Endothelial cell (in vitro differentiated cells): ENCODE results near the gene DTNBP1. TPM values are rescaled to one million over a fixed set of nuclear protein-coding genes. Genes with fewer than 3 reads are reported as not detected.

ENCODE experiments used
- DNase-seq: peaks from one replicate; pipeline ENCODE4 v3.0.0; 2021; ENCODE audit warnings: low spot score
- H3K27ac Mint-ChIP-seq: one replicate; pipeline ENCODE4 v1.8.0; 2021; ENCODE audit warnings: mixed read lengths, inconsistent platforms; ENCODE audit not compliant: unreplicated experiment
- H3K27me3 Mint-ChIP-seq: one replicate; pipeline ENCODE4 v1.8.0; 2021; ENCODE audit warnings: mild to moderate bottlenecking, moderate library complexity, mixed read lengths, inconsistent platforms; ENCODE audit not compliant: unreplicated experiment
- H3K36me3 Mint-ChIP-seq: one replicate; pipeline ENCODE4 v1.8.0; 2021; ENCODE audit warnings: mild to moderate bottlenecking, low read depth, mixed read lengths, inconsistent platforms; ENCODE audit not compliant: unreplicated experiment
- H3K4me1 Mint-ChIP-seq: one replicate; pipeline ENCODE4 v1.8.0; 2021; ENCODE audit warnings: mild to moderate bottlenecking, mixed read lengths, inconsistent platforms; ENCODE audit not compliant: unreplicated experiment
- H3K4me3 Mint-ChIP-seq: one replicate; pipeline ENCODE4 v1.8.0; 2021; ENCODE audit warnings: mild to moderate bottlenecking, mixed read lengths, inconsistent platforms; ENCODE audit not compliant: unreplicated experiment
- H3K9me3 Mint-ChIP-seq: one replicate; pipeline ENCODE4 v1.8.0; 2021; ENCODE audit warnings: mixed read lengths, inconsistent platforms; ENCODE audit not compliant: unreplicated experiment
- total RNA-seq: library from RNA; stranded (reverse); fragmentation: NEBNext Ultra II Directional; extraction: Animal tissue kit (Norgen Biotek cat#: 25700); gene quantifications from one replicate; pipeline ENCODE4 v1.2.1, GENCODE V29; 2021; ENCODE audit not compliant: unreplicated experiment
- TF ChIP-seq, protein P1 (sequence below): fragments of 200-600 bp; sonication (generic); IDR thresholded peaks from one replicate; pipeline ENCODE4 v1.5.0; 2021; ENCODE audit warnings: antibody characterized with exemption; ENCODE audit not compliant: unreplicated experiment

Gene DTNBP1
- total RNA-seq, 1 donor from 2014 or later = 19.3 TPM

DNA sequence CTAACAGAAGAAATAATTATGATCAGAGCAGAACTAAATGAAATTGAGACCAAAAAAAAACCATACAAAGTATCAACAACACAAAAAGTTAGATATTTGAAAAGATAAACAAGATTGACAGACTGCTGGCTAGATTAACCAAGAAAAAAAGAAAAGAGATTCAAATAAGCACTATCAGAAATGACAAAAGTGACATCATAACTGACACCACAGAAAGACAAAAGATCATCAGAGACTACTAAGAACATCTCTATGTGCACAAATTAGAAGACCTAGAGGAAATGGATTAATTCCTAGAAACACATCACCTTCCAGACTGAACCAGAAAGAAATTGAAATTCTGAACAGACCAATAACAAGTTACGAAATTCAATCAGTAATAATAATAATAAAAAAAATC is 17.9 kb downstream of the DTNBP1 start:
- Mint-ChIP-seq H3K36me3 (peaks cover 26% of the 10 kb centered on the region), H3K9me3 (peaks cover 10% of the 10 kb centered on the region), H3K27me3 (peaks cover 3% of the 10 kb centered on the region)

DNA sequence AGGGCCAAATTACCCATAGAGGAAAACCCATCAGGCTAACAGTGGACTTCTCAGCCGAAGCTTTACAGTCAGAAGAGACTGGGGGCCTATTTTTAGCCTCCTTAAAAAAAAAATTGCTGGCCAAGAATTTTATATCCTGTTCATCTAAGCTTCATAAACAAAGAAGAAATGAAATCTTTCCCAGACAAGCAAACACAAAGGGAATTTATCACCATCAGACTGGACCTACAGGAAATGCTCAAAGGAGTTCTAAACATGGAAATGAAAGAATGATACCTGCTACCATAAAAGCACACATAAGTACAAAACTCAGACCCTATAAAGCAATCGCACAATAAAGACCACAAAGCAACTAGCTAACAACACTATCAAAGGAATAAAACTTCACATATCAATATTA is 19.3 kb downstream of the DTNBP1 start:
- no peak overlapping the region for H3K27ac Mint-ChIP-seq
- TF ChIP-seq, protein P1, sequence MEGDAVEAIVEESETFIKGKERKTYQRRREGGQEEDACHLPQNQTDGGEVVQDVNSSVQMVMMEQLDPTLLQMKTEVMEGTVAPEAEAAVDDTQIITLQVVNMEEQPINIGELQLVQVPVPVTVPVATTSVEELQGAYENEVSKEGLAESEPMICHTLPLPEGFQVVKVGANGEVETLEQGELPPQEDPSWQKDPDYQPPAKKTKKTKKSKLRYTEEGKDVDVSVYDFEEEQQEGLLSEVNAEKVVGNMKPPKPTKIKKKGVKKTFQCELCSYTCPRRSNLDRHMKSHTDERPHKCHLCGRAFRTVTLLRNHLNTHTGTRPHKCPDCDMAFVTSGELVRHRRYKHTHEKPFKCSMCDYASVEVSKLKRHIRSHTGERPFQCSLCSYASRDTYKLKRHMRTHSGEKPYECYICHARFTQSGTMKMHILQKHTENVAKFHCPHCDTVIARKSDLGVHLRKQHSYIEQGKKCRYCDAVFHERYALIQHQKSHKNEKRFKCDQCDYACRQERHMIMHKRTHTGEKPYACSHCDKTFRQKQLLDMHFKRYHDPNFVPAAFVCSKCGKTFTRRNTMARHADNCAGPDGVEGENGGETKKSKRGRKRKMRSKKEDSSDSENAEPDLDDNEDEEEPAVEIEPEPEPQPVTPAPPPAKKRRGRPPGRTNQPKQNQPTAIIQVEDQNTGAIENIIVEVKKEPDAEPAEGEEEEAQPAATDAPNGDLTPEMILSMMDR = no peak
- H3K36me3 Mint-ChIP-seq = peaks cover 26% of the 10 kb centered on the region
- no peak overlapping the region for H3K4me3 Mint-ChIP-seq
- peaks cover 10% of the 10 kb centered on the region for H3K9me3 Mint-ChIP-seq
- H3K27me3 Mint-ChIP-seq = peaks cover 1% of the 10 kb centered on the region
- H3K4me1 Mint-ChIP-seq = peaks cover 2% of the 10 kb centered on the region
- no peak for DNase-seq

More for the DNA sequence above, 17.9 kb downstream of the DTNBP1 start:
- Mint-ChIP-seq H3K27ac (no peak overlapping the region), H3K4me3 (no peak overlapping the region), H3K4me1 (peaks cover 2% of the 10 kb centered on the region)
- TF ChIP-seq, protein P1 = no peak
- no peak for DNase-seq

DNA sequence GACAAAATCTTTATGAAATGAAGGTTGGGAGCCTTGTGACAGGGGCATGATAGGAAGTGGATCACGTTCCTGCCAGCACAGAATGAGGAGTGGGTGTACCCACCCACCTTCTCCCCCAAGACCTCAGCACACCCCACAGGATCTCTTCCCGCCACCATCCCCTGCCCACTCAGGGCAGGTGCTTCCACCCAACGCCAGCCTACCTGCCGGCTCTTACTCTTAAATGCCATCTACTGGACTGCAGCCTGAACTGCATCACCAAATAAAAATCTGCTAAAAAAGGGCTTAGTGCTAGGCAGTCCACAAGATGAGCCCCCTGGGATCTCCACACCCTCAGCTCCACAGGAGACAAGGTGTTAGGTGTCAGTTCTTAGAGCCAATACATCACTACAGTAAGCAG is 20.6 kb downstream of the DTNBP1 start:
- H3K9me3 Mint-ChIP-seq = peaks cover 10% of the 10 kb centered on the region
- H3K4me3 Mint-ChIP-seq = no peak overlapping the region
- no peak overlapping the region for H3K27ac Mint-ChIP-seq
- H3K27me3 Mint-ChIP-seq = peaks cover 1% of the 10 kb centered on the region
- peaks cover 26% of the 10 kb centered on the region for H3K36me3 Mint-ChIP-seq
- TF ChIP-seq, protein P1 = peak; percentile 58
- peaks cover 2% of the 10 kb centered on the region for H3K4me1 Mint-ChIP-seq
- DNase-seq = no peak

DNA sequence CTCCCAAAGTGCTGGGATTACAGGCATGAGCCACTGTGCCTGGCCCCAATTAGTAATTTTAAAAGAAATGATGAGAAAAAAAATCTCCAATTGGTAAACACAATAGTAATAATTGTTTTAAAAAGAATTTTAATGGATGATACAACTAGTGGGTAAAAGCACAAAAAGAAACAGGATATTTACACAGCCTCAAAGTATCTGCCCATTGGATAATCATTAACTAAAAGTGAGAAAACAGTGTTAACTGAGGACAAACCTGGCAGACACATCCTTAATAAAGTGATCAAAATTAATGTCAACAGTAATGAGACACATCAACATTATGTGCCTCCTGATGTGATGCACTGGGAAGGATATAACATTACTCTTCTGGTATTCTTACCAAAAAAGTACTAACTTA is 24.5 kb downstream of the DTNBP1 start:
- Mint-ChIP-seq H3K27me3 (peaks cover 1% of the 10 kb centered on the region), H3K9me3 (peaks cover 2% of the 10 kb centered on the region), H3K4me3 (no peak overlapping the region), H3K27ac (no peak overlapping the region), H3K4me1 (peaks cover 2% of the 10 kb centered on the region), H3K36me3 (peaks cover 19% of the 10 kb centered on the region)
- DNase-seq = no peak
- TF ChIP-seq, protein P1 = no peak

DNA sequence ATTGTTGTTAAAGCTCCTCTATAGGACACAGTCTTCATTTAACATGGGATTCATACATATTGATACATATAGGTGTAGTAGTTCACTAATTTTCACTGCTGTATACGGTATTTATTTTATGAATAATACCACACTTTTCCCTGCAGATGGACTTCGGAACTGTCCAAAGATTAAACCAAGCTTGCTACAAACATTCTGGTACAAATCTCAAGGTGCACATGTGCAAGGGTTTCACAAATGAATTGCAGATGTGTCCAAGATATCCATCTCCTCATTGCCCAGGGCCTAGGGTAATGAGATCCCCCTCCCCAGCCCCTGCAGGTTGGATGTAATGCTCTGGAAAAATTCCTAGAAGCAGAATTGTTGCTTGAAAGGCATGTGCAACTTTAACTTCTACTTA is 31.4 kb downstream of the DTNBP1 start:
- TF ChIP-seq, protein P1 = no peak

More for the DNA sequence above, 31.4 kb downstream of the DTNBP1 start:
- no peak for DNase-seq
- H3K36me3 Mint-ChIP-seq = no peaks in the 10 kb centered on the region
- H3K27me3 Mint-ChIP-seq = peaks cover 1% of the 10 kb centered on the region
- no peaks in the 10 kb centered on the region for H3K9me3 Mint-ChIP-seq
- H3K27ac Mint-ChIP-seq = no peak overlapping the region
- H3K4me1 Mint-ChIP-seq = peaks cover 5% of the 10 kb centered on the region
- no peak overlapping the region for H3K4me3 Mint-ChIP-seq
